Activated T-cell treated with anti-CD3 and anti-CD28 coated beads, Interleukin-2, amount 50 U/mL, for 1 hour (primary cell): Measurements from ENCODE around the gene SULT4A1.
"Not testable (repeated sequence)": the region's sequence is repeated elsewhere in the genome, so short reads cannot be mapped to it uniquely, and the experiment has no call there.

Experiments
- DNase-seq: peaks from one replicate; pipeline ENCODE4 v3.0.0-alpha.2; 2020

The SULT4A1 gene

DNA sequence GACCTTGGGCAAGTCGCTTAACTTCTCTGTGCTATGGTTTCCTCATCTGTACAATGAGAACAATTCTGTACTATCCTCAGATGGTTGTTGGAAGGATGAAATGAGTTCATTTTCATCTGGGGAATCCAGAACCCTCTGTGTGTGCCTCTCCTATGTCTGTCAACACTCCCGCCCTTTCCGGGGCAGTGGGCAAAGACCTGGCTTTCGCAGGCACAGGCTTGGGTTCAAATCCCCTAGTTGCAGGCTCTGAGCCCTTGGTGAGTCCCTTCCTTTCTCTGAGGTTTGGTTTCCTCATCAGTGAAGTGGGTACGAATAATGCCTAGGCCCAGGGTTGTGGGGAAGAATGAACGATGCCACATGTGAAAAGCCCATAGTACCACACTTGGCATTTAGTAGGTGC is 23.5 kb upstream of the SULT4A1 start:
- no peak for DNase-seq

DNA sequence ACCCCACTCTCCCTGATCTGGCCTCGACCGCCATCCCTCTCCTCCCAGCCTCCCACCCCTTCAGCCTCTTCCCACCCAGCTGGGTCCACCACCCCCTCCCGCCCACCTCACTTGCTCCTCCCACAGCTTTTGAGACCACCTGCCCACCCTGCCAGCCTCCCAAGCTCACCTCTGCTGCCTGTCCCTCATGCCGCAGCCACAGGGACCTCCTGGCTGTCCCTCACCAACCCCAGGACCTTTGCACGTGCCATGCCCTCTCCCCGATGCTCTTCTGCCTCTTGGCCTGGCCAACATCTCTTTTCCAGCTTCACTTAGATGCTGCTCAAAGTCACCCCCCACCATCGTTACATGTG is 23.0 kb upstream of the SULT4A1 start:
- no peak for DNase-seq

DNA sequence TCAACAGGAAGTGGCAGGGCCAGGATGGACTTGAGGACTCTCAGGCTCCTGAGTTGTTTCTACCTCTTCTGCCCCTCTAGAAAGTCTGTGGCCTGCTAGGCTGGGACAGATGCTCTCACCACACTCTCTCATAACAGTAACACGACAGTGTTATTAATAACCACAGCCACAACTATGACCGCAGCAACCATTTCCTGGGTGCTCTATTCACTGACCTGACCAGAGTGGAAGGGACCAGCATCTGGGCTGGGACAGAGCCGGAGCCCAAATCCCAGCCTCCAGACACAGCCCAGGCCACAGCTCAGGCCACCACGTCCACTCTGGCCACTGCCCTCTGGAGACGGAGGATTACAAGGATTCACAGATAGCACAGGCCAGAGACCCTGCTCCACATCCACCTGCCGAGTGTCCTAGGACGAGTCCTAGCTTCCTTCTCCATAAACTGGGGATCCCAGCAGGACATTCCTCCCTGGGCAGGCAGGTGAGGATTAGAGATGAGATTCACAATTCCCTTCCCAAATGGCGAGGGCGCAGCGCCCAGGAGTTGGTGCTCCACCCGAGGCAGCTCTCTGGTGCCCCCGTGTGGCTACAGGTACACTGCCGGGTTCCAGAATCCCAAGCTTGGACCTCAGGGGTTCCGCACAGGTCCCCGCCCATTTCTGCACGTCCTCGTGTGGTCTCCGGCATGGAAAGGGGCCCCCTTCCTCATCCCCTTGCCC is 22.4 kb upstream of the SULT4A1 start:
- DNase-seq, result peak; percentile 45

DNA sequence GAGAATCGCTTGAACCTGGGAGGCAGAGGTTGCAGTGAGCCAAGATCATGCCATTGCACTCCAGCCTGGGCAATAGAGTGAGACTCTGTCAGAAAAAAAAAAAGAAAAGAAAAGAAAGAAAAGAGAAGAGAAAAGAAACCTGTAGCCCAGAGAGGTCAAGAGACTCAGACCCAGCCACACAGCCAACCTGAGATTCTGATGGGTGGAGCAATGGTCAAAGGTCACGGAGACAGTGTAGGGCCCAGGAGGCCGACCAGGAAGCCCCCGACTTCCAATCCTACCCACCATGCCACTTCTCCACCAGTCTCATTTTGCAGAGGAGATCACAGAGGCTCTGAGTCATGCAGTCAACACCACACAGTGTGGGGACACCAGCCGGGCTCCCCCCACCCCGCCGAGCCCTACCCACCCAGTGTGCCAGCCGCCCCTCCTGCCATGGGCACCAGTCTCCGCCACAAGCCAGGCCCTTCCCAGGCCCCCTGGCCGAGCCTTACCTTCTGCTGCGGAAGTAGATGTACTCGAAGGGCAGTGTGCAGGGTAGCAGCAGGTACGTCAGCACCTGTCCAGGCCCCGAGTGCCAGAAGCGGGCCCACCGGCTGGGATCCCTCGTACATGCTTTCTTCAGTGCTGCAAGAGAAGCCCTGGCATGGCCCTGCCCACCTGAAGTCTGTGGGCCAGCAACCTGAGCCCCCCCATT is 21.6 kb upstream of the SULT4A1 start:
- DNase-seq, result no peak

DNA sequence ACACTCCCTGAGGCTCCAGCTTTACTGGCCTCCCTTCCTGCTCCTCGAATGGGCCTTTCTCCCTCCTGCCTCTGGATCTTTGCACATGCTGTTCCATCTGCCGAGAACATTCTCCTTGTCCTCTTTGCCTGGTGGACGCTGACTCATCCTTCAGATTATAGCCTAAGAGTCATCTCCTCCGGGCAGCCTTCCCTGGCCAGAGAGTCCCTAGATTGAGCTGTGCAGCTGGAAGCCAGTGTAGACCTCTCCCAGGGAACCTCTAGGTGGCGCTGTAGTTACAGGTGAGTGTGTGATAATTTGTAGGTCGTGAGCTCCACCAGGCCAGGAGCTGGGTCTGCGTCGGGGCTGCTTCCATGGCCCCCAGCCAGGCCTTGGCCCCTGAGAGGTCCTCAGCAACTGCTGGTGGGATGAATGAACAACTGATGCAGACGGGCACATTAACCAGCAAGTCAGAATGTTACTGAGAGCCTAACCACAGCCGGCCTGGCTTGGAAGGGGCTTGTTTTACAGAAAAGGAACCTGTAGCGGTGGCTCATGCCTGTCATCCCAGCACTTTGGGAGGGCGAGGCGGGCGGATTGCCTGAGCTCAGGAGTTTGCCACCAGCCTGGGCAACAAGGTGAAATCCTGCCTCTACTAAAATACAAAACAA is 20.8 kb upstream of the SULT4A1 start:
- DNase-seq, result no peak

DNA sequence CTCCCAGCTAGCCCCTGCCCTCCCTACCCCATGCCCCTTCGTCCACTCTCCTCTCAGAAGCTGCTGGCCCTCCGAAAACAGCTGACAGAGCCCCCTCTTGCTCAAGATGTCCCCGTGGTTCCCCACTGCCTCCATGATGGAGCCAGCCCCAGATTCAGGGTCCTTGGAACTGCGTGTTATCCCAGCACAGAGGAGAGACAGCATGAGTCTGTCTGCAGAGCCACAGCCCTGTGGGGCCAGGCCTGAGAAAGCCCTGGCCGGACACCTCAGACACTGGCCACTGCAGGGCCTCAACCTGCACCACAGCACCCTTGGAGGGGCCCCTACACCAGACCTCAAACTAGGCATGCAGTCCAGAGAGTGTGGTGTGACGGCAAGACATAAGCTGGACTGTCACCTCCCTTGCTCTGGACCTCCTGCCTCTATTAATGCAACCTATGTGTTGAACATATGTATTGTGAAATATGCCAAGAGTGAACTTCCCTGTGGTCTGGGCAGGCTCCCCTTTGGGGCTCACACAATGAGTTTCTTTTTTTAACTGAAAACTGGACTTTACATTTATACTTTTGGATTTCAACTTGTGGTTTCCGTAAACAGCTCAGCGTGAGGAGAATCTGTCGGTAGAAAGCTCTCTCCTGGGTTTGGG is 19.9 kb upstream of the SULT4A1 start:
- no peak for DNase-seq

DNA sequence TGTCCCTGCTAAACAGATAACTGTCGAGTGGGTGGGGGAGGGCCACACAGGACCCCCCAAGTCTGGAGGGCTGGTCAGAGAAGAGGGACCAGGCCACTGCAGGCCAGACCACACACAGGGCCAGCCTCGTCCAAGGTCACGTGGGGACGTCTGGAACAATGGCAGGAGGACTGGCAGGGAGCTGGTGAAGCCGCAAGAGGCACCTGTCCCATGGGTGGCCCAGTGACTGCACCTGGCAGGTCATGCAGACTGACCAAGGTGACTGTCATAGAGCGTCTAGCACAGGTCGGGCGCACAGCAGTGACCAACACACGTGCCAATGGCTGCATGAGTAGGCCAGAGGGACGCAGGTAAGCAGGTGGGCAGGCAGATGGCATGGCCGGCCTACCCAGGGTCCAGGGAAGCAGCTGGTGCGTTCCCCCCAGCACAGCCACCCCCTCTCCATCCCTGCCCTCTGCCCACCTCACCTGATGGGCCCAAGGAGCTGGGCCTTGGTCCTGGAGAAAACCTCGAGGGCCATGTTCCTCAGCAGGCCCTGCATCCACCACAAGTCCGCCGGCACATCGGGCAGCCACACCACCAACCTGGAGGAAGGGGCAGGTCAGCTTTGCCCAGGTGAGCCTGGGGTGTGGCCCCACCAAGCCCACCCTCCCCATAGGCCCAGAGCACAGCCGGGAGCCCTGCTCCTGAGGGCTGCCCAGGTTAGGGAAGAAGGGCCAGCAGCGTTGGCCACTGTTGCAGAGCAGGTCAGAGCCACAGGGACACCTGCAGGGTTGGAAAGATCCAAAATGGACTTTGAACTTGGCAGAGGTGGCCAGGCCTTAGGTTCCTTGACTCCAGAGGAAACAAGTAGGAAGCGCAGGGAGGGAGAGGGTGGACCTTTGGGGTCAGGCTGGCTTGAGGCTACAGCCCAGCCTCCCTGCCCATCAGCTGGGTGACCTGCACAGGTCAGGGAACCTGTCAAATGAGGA is 19.1 kb upstream of the SULT4A1 start:
- DNase-seq, result no peak

DNA sequence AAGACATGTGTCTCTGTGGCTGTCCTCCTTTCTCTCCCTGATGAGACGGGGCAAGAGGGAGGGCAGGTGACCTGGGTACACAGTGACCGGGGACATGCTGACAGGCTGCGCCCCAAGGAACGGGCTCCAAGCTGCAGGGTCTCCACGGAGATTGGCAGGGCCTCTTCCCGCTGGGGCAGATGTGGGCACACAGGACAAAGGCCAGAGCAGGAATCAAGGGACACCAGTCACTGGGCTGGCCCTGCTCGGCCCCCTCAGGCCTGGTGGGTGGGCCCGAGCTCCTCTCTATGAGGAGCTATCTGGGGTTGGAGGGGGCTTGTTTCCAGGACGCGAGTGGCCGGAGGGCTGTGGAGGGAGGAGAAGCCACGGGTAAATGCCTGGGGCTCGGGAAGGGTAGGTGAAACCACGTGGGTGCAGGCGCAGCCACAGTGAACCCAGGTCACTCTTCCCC is 18.3 kb upstream of the SULT4A1 start:
- no peak for DNase-seq

DNA sequence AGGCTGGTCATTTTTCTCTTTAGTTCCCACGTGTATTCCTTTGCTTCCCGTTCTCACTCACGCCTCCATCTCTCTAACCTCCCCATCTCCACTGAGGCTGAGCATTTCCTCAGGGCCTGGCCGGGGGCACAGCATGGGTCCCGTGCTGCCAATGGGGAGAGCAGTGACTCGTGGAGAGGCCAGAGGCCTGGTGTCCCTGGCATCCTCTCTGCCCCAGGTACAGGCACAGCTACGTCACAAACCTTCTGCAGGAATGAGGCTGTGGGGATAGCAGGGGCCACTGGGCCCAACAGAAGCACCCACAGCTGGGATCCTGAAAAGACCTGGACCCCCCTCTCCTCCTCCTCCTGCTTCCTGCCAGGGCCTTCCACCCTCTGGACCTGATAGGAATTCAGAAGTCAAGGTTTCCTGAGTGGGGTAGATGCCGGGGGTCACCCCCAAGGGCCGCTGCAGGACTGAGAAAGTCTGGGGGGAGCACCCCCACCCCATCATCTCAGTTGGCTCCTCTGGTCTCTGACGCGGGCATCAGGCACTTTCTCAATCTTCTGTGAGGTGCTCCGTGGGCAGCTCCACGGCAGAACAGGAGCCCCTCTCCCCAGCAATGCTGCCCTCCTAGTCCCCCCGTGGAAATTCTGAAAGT is 17.7 kb upstream of the SULT4A1 start:
- no peak for DNase-seq

DNA sequence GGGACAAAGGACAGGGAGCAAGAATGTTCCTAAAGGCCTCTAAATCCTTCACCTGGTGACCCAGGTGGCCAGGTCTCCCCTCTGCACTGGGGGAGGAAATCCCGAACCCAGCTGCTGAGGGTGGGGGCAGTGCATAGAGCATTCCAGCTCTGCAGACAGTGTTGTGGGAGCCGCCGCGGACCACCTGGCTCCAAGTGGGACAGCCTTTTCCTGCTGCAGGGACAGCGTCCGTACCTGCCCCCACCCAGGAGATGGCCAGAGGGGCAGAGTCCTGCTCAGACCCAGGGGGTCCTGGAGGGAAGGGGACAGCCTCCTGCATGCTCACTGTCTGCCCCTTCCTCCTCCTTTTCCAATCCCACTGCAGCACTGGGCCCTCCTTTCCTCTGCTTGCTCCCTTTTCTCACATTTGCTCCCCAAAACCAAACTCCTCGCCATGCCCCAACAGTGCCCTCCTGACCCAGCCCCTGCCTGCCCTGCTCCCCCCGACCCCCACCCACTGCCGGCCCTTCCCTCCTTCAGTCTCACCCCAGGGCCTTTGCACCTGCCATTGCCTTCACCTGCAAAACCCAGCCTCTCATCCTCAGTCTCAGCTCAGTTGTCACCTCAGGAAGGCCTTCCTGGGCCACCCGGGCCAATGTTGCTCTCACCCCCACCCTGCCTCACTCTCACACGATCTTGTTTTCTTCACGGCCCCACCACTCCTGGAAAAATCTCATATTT is 16.7 kb upstream of the SULT4A1 start:
- DNase-seq, result no peak

DNA sequence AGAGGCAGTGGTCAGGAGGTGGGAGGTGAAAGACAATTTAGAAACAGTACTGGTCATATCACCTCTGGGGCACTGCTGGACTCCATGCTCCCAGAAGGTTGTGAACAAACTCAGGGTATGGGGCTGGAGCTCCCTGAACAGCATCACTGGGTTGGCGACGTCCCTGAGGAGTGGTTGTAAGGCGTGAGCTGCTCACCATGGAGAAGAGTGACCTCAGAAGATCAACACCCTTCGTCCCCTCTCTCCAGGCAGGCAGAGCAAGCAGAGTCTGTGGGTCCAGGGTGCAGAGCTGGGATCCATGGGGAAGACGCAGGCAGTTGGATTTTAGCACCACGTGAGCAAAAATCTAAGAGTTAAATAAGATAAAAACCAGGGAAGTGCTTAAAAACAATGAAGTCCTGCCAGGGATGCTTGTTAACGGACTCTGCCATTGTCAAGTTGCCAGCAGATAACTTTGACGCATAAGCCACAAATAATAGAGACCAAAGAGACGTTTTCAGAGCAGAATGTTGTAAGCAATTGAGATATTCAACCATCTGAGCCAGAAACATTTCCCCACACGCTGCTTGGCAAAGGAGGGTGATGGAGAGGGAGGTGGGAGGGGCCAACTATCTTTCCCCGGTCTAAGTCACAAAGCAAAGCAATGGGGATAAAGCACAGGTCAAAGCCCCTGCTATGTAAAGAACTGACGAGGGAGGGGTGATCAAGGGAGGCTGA is 15.9 kb upstream of the SULT4A1 start:
- DNase-seq, result no peak

DNA sequence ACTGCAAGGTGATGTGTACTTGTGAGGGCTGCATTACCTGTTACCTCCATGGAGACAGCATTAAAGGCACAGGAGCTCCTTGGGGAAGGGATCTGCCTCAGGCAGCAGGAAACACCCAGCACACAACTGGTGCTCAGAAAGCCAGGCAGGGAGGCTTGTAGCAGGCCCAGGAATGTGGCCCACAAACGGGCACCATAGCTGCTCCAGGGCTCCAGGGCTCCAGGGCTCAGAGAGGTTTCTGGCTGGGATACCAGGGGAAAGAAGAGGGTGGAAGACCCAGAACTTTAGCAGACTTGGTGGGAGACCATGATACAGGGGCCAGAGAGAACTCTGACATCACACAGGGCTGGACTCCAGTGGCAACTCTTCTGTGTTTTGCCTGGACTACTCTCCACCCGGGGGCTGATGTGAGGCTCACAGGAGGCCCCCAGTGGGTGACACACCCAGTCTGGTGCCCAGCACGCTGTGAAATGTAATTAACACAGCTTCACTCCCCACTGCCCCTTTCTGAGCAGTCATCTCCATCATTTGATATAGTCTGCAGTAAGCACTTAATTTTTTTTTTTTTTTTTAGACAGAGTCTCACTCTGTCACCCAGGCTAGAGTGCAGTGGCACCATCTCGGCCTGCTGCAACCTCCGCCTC is 14.7 kb upstream of the SULT4A1 start:
- no peak for DNase-seq

DNA sequence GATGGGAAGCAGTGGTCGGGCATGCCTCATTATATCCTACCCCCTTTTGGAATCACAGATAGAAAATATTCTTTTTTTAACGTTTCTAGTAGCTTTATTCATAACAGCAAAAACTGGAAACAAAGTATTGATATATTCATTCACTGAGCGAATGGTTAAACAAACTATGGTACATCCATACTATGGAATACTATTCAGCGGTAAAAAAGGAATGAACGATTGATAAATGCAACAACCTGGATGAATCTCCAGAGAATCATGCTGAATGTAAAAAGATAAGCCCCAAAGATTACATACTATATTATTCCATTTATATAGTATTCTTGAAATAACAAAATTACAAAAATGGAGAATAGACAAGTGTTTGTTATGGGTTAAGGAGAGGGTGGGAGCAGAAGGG is 7.5 kb upstream of the SULT4A1 start:
- no peak for DNase-seq

DNA sequence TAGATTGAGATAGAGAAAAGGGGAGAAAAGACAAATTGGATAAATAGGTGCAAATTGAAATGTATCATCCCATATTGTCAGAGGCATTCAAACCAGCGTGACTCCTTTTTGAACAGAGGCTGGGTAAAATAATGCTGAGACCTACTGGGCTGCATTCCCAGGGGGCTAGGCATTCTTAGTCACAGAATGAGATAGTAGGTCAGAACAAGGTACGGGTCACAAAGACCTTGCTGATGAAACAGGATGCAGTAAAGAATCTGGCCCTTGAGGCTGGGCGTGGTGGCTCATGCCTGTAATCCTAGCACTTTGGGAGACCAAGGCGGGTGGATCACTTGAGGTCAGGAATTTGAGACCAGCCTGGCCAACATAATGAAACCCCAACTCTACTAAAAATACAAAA is 6.7 kb upstream of the SULT4A1 start:
- not testable (repeated sequence) for DNase-seq

DNA sequence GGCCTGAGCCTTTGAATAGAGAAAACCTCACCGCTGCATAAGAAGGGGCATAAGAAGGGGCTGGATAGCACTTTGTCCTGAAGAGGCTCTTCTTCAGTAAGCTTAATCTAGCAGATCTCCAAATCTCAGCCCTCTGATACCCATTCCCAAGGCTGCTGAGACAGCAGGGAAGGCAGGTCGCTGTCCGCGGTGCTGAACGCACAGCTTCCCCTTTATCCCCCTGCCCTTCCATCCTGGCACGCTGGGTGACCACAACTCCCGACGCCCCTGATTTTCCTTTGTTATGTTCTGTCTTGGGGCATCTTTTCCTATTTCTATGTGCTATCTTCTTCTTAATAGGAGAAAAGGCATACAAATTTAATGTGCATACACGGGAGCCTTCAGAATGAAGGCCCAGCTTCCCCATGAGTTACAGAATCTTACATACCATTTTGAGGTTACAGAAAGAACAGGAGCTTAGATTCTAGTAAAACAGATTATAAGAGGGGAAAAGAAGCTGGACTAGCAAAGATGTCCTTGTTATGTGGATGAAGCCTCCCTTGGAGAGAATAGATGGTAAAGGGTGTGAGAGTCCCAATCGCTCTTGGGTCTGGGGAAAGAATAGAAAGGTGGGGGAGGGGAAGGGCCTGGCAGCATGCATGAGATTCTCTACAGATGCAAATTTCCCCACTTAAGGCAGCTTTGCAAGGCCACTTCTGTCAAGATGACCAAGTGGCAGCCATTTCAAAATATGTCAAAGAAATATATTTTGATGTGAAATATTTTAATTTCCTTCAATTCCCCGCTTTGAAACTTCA is 5.7 kb upstream of the SULT4A1 start:
- peak; percentile 32 for DNase-seq

DNA sequence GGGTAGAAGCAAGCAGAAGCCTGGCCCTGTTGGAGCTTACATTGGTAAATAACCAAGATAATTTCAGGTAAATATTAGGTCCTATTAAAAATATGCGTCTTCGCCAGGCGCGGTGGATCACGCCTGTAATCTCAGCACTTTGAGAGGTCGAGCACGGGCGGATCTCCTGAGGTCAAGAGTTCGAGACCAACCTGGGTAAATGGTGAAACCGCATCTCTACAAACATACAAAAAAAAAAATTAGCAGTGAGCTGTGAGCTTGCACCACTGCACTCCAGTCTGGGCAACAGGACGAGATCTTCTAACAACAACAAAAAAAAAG is 529 bp upstream of the SULT4A1 start:
- no peak for DNase-seq

DNA sequence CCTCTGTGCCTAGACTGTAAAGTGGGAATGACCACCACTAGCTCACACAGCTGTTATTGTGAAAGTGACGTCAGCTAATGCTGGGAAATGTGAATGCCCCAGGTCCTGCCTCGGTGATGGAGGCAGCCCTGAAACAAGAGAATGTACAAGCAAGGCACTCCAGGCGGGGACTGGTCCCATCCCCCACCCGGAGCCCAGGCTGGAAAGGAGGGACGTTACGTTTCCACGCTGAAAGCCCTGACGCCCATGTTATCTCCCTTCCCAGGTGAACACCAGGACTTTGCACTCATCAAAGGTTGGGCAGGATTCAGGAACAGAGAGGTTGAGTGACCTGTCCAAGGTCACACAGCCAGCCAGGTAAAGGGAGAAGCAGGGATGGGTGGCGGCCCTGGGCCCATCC is 784 bp downstream of the SULT4A1 start:
- no peak for DNase-seq

DNA sequence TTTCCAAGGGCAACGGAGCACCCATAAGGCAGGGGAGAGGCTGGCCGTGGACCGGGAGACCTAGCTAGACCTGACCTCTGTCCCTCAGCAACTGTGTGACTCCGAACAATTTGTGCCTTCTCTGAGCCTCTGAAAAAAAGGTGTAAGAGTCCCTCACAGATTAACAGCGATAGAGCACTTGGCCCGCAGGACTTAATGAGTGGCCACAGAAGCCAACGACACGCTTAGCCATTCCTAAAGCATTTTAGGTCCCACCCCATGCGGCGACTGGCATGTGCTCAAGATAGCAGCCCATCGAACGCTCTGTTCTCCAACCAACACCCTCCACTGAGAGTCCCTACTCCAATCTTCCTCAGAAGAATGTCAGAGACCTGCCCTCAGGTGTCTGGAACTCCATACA is 1.5 kb downstream of the SULT4A1 start:
- no peak for DNase-seq

DNA sequence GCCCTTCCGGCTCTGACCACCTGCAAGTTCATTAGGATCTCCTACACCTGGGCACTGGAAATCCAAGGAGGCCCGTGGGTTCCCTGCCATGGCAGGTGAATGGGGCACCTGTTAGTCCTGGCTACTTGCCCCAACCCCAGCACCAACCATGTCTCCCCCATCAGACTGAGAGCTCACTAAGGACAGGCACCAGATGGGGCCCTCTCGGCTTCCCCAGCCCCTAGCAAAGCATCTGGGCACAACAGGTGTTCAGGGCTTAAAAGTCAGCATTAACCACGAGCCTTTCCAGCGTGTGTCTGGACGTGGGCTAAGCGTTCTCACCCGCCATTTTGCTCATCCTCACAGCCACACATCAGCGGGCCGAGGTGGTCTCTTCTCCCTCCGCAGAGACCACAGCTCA is 2.2 kb downstream of the SULT4A1 start:
- no peak for DNase-seq
